ENCODE results near the gene PRAME. TPM values are rescaled to one million over a fixed set of nuclear protein-coding genes. Genes with fewer than 3 reads are reported as not detected.

The PRAME gene
- total RNA-seq, 1 donor from 2014 or later: 0.10 TPM

DNA sequence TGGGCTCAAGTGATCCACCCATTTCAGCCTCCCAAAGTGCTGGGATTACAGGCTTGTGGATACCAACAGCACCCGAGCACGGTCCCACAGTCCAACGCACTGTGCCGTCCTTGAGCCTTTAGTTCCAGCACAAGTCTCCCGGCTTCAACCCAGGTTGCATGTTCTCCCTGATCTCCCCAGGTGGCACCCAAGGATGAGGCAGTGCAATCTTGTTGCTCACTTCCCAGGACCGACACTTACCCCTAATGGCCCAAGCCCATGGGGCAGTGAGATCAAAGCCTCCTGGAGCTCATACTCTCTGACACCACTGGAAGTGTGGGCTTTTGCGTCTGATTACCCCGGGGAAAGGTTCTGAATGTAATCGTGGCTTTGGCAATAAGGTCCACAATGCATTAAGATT lies 3.5 kb downstream of the PRAME start:
- no peak for DNase-seq (ENCODE audit: extremely low spot score, unreplicated experiment)
- Mint-ChIP-seq H3K9me3 (no peaks in the 10 kb centered on the region), H3K36me3 (no peaks in the 10 kb centered on the region), H3K27me3 (peaks cover 21% of the 10 kb centered on the region), H3K27ac (no peak overlapping the region), H3K4me1 (ENCODE audit: unreplicated experiment) (no peaks in the 10 kb centered on the region), H3K4me3 (no peak overlapping the region)
- TF ChIP-seq, protein P1, sequence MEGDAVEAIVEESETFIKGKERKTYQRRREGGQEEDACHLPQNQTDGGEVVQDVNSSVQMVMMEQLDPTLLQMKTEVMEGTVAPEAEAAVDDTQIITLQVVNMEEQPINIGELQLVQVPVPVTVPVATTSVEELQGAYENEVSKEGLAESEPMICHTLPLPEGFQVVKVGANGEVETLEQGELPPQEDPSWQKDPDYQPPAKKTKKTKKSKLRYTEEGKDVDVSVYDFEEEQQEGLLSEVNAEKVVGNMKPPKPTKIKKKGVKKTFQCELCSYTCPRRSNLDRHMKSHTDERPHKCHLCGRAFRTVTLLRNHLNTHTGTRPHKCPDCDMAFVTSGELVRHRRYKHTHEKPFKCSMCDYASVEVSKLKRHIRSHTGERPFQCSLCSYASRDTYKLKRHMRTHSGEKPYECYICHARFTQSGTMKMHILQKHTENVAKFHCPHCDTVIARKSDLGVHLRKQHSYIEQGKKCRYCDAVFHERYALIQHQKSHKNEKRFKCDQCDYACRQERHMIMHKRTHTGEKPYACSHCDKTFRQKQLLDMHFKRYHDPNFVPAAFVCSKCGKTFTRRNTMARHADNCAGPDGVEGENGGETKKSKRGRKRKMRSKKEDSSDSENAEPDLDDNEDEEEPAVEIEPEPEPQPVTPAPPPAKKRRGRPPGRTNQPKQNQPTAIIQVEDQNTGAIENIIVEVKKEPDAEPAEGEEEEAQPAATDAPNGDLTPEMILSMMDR (conservative IDR thresholded peaks at IDR 0.05): no peak

DNA sequence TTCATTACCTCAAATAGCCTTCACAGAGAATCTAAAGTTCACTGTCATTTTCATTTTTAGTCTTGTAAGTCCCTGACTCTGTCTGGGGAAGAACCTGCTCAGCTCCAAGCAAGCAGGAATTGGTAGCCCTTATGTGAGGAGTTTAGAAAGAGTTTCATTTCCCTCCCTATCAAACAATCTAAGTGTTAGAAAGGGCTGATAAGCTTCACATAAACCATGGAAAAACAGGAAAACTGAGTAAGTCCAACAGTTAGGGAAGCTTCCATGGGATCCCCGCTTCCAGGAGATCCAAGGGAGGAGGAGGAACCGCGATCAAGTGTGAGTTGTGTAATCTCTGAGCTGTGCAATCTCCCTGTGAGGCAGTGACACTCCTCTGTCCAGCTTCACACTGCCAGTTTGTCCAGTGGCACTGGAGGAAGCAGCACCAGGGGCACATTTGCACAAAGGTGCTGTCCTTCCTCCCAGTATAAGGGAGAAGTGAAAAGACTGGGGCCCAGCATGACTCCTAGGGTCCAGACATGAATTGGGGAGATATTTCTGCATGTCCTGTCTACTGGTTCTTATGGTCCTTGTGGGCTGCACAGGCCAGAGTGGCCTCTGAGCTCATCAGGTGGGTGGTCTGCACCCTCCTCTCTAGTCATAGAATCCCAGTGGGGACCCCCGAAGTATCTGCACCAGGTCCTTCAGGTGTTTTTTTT lies 4.3 kb downstream of the PRAME start:
- no peak for DNase-seq (ENCODE audit: extremely low spot score, unreplicated experiment)
- Mint-ChIP-seq H3K4me1 (ENCODE audit: unreplicated experiment) (no peaks in the 10 kb centered on the region), H3K27ac (no peak overlapping the region), H3K36me3 (no peaks in the 10 kb centered on the region), H3K4me3 (no peak overlapping the region), H3K27me3 (peaks cover 26% of the 10 kb centered on the region), H3K9me3 (no peaks in the 10 kb centered on the region)
- TF ChIP-seq, protein P1 (conservative IDR thresholded peaks at IDR 0.05): no peak

DNA sequence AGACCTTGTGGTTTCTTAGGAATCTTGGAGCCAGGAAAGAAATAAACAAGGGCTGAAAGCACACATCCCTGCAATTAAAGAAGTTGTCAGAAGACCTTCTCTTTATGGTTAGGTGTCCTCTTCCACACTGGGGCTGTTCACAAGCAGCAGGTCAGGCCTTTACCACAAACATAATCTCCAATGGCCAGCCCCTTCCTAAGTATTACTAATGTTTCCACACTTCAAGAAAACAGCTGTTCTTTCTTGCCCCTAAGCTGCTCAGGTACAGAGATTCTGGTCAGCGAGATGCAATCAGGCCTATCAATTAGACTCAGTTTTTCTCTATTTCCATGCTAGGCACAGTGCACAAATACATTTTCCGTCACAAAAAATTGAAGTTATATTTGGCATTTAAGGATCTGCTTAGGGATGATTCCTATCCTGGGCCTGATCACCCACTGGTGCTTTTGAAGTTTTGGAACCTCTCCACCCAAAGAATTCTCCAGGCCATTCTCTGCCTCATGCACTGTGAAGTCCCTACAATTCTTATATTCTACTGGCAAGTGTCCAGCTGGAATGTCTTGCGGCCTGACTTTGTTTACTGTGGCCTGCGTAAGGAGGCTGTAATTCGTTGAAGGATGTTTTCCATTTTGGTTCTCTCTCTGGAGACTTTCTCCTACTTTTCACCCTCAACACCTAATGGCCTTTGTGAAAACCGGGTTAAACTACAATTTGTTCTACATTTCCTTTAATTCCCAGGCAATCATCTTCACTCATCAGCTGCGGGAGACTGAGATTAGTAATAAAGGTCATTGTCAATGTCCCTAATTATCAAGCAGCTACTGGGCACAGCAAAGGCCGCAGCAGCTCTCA lies 5.1 kb downstream of the PRAME start:
- Mint-ChIP-seq H3K36me3 (no peaks in the 10 kb centered on the region), H3K27me3 (peaks cover 34% of the 10 kb centered on the region), H3K4me3 (no peak overlapping the region), H3K4me1 (ENCODE audit: unreplicated experiment) (no peaks in the 10 kb centered on the region), H3K9me3 (no peaks in the 10 kb centered on the region), H3K27ac (no peak overlapping the region)
- DNase-seq (ENCODE audit: extremely low spot score, unreplicated experiment): no peak
- TF ChIP-seq, protein P1 (conservative IDR thresholded peaks at IDR 0.05): no peak

DNA sequence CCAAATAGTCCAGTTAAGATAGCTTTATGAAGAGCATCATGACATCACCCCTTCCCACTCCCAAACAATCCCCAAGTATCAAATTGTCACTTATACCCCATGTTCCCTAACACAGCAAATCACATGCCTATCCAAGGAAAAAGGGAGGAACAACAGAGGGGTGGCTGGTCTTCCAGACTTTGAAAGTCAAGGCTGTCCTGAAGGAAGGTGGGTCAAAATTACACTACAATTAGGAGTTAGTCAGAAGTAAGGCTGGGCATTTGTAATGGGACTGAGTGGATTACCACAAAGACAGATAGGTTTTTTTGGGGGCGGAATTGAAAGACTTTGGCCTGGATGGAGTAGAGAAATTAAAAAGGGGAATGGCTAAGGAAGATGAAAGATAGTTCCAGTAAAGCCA lies 5.9 kb downstream of the PRAME start:
- no peaks in the 10 kb centered on the region for H3K36me3 Mint-ChIP-seq
- peaks cover 41% of the 10 kb centered on the region for H3K27me3 Mint-ChIP-seq

DNA sequence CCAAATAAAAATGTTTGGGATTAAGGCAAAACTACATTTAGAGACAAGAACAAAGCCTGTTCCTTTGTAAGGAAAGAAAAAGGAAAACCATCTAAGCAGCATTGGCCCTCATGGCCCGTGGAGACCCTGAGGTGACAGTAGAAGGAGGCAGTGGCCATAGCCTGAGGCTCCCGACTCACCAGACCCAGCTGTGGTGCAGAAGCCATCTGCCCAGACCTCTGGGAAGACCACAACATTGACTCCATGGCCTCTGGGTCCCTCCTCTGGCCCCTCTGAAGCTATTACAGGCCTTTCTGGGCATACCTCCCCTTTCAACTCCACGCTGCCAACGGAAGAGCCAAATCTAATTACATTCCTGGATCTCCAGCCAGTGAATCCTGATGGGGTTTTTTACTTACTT lies 6.4 kb downstream of the PRAME start:
- no peak overlapping the region for H3K4me3 Mint-ChIP-seq
- H3K4me1 Mint-ChIP-seq (ENCODE audit: unreplicated experiment): no peaks in the 10 kb centered on the region
- no peaks in the 10 kb centered on the region for H3K36me3 Mint-ChIP-seq
- no peaks in the 10 kb centered on the region for H3K9me3 Mint-ChIP-seq
- TF ChIP-seq, protein P1 (conservative IDR thresholded peaks at IDR 0.05): peak; percentile 47
- H3K27ac Mint-ChIP-seq: no peak overlapping the region
- H3K27me3 Mint-ChIP-seq: peaks cover 46% of the 10 kb centered on the region
- DNase-seq (ENCODE audit: extremely low spot score, unreplicated experiment): no peak

More for the DNA sequence above, 5.9 kb downstream of the PRAME start:
- Mint-ChIP-seq H3K4me3 (no peak overlapping the region), H3K9me3 (no peaks in the 10 kb centered on the region), H3K4me1 (ENCODE audit: unreplicated experiment) (no peaks in the 10 kb centered on the region), H3K27ac (no peak overlapping the region)
- TF ChIP-seq, protein P1 (conservative IDR thresholded peaks at IDR 0.05): no peak
- no peak for DNase-seq (ENCODE audit: extremely low spot score, unreplicated experiment)
